ENCODE results near the gene PALD1.

The PALD1 gene

GRCh38 chr10:70495691-70496261 lies 17.2 kb downstream of the PALD1 start:
- Histone ChIP-seq H3K4me3 (replicated peaks; ENCODE audit: insufficient read depth, low read length) (no peak overlapping the region), H3K27ac (replicated peaks) (peak overlapping the region; percentile 87), H3K27me3 (ENCODE audit: insufficient read depth, poor library complexity, severe bottlenecking) (no peaks in the 10 kb centered on the region)
- no peak for DNase-seq (ENCODE audit: low read depth in 1 of 2, low spot score in 1 of 2)
- TF ChIP-seq, protein P1, sequence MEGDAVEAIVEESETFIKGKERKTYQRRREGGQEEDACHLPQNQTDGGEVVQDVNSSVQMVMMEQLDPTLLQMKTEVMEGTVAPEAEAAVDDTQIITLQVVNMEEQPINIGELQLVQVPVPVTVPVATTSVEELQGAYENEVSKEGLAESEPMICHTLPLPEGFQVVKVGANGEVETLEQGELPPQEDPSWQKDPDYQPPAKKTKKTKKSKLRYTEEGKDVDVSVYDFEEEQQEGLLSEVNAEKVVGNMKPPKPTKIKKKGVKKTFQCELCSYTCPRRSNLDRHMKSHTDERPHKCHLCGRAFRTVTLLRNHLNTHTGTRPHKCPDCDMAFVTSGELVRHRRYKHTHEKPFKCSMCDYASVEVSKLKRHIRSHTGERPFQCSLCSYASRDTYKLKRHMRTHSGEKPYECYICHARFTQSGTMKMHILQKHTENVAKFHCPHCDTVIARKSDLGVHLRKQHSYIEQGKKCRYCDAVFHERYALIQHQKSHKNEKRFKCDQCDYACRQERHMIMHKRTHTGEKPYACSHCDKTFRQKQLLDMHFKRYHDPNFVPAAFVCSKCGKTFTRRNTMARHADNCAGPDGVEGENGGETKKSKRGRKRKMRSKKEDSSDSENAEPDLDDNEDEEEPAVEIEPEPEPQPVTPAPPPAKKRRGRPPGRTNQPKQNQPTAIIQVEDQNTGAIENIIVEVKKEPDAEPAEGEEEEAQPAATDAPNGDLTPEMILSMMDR (IDR thresholded peaks at IDR 0.05; ENCODE audit: insufficient read depth, low read length): no peak
- no peak for TF ChIP-seq POLR2AphosphoS5 (IDR thresholded peaks at IDR 0.05; ENCODE audit: low read depth)
- TF ChIP-seq SPI1 (IDR thresholded peaks at IDR 0.05; ENCODE audit: borderline replicate concordance, low read depth): no peak
- TF ChIP-seq, protein P2, sequence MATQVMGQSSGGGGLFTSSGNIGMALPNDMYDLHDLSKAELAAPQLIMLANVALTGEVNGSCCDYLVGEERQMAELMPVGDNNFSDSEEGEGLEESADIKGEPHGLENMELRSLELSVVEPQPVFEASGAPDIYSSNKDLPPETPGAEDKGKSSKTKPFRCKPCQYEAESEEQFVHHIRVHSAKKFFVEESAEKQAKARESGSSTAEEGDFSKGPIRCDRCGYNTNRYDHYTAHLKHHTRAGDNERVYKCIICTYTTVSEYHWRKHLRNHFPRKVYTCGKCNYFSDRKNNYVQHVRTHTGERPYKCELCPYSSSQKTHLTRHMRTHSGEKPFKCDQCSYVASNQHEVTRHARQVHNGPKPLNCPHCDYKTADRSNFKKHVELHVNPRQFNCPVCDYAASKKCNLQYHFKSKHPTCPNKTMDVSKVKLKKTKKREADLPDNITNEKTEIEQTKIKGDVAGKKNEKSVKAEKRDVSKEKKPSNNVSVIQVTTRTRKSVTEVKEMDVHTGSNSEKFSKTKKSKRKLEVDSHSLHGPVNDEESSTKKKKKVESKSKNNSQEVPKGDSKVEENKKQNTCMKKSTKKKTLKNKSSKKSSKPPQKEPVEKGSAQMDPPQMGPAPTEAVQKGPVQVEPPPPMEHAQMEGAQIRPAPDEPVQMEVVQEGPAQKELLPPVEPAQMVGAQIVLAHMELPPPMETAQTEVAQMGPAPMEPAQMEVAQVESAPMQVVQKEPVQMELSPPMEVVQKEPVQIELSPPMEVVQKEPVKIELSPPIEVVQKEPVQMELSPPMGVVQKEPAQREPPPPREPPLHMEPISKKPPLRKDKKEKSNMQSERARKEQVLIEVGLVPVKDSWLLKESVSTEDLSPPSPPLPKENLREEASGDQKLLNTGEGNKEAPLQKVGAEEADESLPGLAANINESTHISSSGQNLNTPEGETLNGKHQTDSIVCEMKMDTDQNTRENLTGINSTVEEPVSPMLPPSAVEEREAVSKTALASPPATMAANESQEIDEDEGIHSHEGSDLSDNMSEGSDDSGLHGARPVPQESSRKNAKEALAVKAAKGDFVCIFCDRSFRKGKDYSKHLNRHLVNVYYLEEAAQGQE (IDR thresholded peaks at IDR 0.05; ENCODE audit: insufficient replicate concordance, low read depth): no peak
- no peak for TF ChIP-seq GABPA (IDR thresholded peaks at IDR 0.05; ENCODE audit: low read depth)

DNA sequence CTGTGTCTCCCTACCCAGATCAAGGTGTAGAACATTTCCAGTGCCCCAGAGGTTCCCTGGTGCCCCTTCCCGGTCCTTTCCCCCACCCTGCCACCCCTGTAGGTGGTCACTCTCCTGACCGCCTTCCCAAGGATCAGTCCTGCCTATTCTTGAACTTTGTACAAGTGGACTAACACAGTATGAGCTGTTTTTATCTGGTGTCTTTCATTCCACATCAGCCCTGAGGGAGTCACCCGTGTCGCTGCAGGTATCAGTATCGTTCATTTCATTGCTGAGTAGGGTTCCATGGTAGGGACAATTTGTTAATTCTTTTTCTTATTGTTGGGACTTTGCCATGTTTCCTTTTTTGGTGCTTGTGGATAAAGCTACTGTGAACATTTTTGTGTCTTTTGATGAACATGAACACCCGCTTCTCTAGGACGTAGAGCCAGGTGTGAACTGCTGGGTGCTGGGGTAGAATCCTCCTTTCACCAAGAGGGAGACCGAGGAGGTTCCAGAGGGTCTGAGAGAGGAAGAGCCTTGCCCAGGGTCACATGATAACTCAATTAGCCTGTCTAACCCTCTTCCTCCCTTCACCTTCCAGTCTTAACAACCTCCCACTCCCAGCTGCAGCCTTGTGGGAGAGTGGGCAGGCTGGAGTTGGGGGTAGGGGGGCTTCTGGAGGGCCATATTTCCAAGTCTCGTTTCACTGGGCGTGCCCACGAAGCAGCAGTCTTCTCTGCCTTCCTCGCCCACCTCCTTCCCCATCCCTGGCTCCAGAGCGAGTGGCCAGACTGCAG lies 18.0 kb downstream of the PALD1 start:
- no peak overlapping the region for H3K4me3 ChIP-seq (replicated peaks; ENCODE audit: insufficient read depth, low read length)
- TF ChIP-seq SPI1 (IDR thresholded peaks at IDR 0.05; ENCODE audit: borderline replicate concordance, low read depth) (peak; percentile 29; the same call in 1 of the 2 replicates), GABPA (IDR thresholded peaks at IDR 0.05; ENCODE audit: low read depth) (no peak)
- no peak for DNase-seq (ENCODE audit: low read depth in 1 of 2, low spot score in 1 of 2)
- H3K27me3 ChIP-seq (ENCODE audit: insufficient read depth, poor library complexity, severe bottlenecking): no peaks in the 10 kb centered on the region
- H3K27ac ChIP-seq (replicated peaks): no peak overlapping the region; the same call in 1 of the 2 replicates

- no peak overlapping the region for H3K4me3 ChIP-seq (replicated peaks; ENCODE audit: insufficient read depth, low read length)
- DNase-seq (ENCODE audit: low read depth in 1 of 2, low spot score in 1 of 2): no peak
- no peaks in the 10 kb centered on the region for H3K27me3 ChIP-seq (ENCODE audit: insufficient read depth, poor library complexity, severe bottlenecking)
- TF ChIP-seq, protein P2 (IDR thresholded peaks at IDR 0.05; ENCODE audit: insufficient replicate concordance, low read depth): no peak
- TF ChIP-seq GABPA (IDR thresholded peaks at IDR 0.05; ENCODE audit: low read depth) (no peak), POLR2AphosphoS5 (IDR thresholded peaks at IDR 0.05; ENCODE audit: low read depth) (no peak), SPI1 (IDR thresholded peaks at IDR 0.05; ENCODE audit: borderline replicate concordance, low read depth) (no peak)
- TF ChIP-seq, protein P1 (IDR thresholded peaks at IDR 0.05; ENCODE audit: insufficient read depth, low read length): no peak
- H3K27ac ChIP-seq (replicated peaks): no peak overlapping the region
Measured at GRCh38 chr10:70497120-70497545, 18.6 kb downstream of the PALD1 start.

All from HL-60 (cell line).